GM19324 (cell line): ENCODE data around the gene DBT.
A peak's percentile ranks its signal among the peaks of the same experiment; 100 is the strongest.
"Not testable (repeated sequence)": the region's sequence is repeated elsewhere in the genome, so short reads cannot be mapped to it uniquely, and the experiment has no call there.

Experiments used
- ATAC-seq: cut with Tn5 transposase; IDR thresholded peaks from one replicate; pipeline ENCODE4 v1.9.1; 2021; ENCODE audit warnings: mild to moderate bottlenecking, moderate library complexity; ENCODE audit not compliant: unreplicated experiment, low FRiP score

The DBT gene

GRCh38 chr1:100202703-100203102, 46.9 kb downstream of the DBT start:
- not testable (repeated sequence) for ATAC-seq

GRCh38 chr1:100200060-100200459, 49.6 kb downstream of the DBT start:
- ATAC-seq = not testable (repeated sequence)

- ATAC-seq = no peak
These were observed 51.0 kb downstream of the DBT start for GRCh38 chr1:100198596-100198995.

- ATAC-seq = peak; percentile 65
These were observed 61.0 kb downstream of the DBT start for GRCh38 chr1:100188617-100189016.

GRCh38 chr1:100187912-100188311, 61.7 kb downstream of the DBT start:
- no peak for ATAC-seq

GRCh38 chr1:100184536-100184935, 65.1 kb downstream of the DBT start:
- ATAC-seq = no peak

- no peak for ATAC-seq
These were observed 66.3 kb downstream of the DBT start for GRCh38 chr1:100183370-100183769.

- ATAC-seq = no peak
These were observed 71.5 kb downstream of the DBT start, which contains the start of gene LRRC39 for GRCh38 chr1:100178091-100178490. Gene LRRC39 (minus strand): TSS chr1:100178256. CDS start chr1:100168516, 9,740 bp downstream.

- no peak for ATAC-seq
These were observed 72.2 kb downstream of the DBT start for GRCh38 chr1:100177295-100178041.

- ATAC-seq = no peak
These were observed 81.6 kb downstream of the DBT start for GRCh38 chr1:100168051-100168450.

- ATAC-seq = no peak
These were observed 84.9 kb downstream of the DBT start for GRCh38 chr1:100164702-100165101.

- no peak for ATAC-seq
These were observed 85.4 kb downstream of the DBT start for GRCh38 chr1:100164216-100164615.

- ATAC-seq = no peak
These were observed 86.8 kb downstream of the DBT start for GRCh38 chr1:100162881-100163280.

GRCh38 chr1:100152271-100152670, 97.4 kb downstream of the DBT start:
- ATAC-seq = peak; percentile 71

- no peak for ATAC-seq
These were observed 98.0 kb downstream of the DBT start for GRCh38 chr1:100151679-100152078.

- ATAC-seq = no peak
These were observed 101.8 kb downstream of the DBT start for GRCh38 chr1:100147875-100148274.

GRCh38 chr1:100146958-100147357, 102.7 kb downstream of the DBT start:
- no peak for ATAC-seq

GRCh38 chr1:100145116-100145515, 104.5 kb downstream of the DBT start:
- ATAC-seq = no peak

GRCh38 chr1:100142343-100142742, 107.3 kb downstream of the DBT start:
- no peak for ATAC-seq

GRCh38 chr1:100141192-100141591, 108.4 kb downstream of the DBT start:
- no peak for ATAC-seq

GRCh38 chr1:100137602-100138001, 112.0 kb downstream of the DBT start:
- no peak for ATAC-seq
